NCI-H2107 treated with DMSO at 0.1 percent for 48 hours (cell line): Measurements from ENCODE around the gene SALL3.

Source experiments
- DNase-seq: peaks from one replicate; lab custom pipeline; 2025; ENCODE audit not compliant: unreplicated experiment; lab: John Stamatoyannopoulos, UW

The SALL3 gene

DNA sequence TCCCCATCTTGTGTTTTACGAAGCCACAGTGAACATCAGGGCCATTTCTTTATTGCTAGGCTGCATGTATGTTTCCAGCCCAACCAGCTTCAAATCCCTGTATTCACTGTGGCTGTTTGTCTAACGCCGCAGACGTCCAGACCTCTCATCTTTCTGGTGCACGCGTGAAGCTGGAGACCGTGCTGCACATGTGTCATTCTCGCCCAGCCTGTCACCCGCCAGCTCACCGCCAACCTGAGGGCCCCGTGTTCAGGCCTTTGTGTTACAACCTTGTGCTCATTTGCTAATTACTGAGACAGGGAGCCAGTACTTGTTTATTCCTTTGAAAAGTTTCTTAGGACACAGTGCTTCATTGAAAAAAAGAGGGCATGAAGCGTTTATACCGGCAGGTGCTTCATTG lies 21.4 kb downstream of the SALL3 start:
- peak; percentile 49 for DNase-seq

DNA sequence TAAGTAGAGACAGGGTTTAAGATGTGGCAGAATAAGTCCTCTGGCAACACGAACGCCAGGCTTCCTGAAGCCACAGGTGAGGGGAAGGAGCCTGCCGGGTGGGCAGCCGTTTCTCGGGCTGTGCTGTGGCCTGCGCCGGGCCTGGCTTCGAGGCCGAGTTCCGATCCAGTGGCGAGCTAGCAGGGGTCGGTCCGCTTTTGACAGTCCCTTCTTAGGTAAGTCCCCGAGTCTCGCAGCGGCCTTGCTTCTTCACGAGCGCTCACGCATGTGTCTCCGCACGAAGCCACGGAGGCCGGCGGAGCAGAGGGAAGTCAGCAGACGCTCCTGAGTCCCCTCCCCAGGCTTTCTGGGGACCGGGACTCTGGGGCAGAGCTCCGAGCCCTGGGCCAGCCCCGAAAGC lies 26.0 kb downstream of the SALL3 start:
- no peak for DNase-seq

DNA sequence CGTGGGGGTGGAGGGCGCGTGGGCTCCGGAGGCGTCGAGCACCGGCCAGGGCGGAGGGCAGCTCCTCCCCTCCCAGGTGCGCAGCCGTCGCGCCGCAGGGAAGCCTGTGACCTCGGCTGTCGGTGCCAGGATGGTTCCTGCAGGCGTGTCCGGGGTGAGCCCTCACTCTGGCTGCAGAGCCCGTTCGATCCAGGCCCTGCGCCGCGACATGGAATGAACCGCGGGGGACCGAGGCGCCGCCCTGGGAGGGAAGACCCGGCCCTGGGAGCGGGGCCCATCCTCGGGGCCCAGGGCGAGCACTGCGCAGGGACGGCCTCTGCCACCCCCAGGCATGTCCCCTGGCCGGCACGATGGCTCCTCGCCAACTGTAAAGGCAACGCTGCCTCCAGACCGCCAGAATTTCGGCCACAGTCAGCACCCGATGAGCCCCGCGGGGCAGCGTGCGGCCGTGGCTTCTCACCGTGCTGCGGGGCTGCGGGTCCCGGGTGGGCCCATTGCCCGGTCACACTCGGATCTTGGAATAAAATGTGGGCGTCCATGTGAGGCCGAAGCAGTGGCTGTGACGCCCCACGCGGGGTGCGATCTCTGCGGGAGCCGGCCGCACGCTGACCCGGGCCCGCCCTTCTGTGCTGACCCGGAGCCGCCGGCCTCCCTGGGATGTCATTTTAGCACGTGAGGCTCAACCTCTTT lies 26.6 kb downstream of the SALL3 start:
- DNase-seq, result no peak

GRCh38 chr18:79007440-79007839 lies 27.8 kb downstream of the SALL3 start:
- no peak for DNase-seq

DNA sequence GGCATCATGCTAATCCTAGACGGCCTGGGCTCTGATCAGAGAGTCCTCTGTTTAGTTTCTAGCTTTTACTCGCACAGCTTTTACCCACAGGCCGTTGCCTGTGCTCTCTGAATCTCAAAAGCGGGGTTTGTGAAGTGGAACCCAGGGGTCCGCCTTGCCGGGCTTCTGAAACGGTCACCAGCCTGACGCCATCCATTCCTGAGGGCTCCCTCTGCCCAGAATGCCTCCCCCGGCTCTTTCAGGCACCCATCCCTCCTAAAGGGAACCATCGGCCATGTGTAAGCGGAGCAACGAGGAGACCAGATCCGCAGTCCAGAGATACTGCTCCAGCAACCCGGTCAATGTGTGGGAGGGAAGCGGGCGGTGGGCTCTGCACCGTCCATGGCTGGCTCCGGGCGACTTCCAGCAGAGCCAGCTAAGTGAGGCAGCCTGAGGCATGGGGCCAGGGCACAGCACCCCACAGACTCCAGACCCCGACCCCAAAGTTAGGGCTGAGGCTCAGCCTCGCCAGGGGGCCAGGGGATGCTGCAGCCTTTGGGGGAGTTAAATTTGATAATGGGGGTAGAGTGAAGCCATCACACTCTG lies 28.8 kb downstream of the SALL3 start:
- DNase-seq, result no peak

DNA sequence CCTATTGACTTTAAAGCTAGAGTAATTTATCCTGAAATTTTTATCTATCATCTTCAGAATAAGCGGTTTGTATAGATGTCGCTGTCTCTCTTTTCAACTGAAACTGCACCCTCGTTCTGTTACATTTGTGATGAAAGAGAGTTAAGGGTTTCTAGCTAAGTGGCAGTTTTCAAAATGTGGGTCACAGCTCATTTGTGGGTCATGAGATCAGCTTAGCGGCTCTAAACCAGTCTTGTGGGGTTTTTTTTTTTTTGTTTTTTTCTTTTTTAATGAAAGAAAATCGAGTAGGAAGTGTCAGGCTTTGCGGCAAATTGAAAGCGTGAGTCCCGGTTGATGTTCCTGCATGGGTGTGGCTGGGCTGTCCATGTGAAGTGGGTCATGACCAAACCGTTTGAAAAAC lies 31.2 kb downstream of the SALL3 start:
- no peak for DNase-seq

- DNase-seq, result no peak
These were observed 31.8 kb downstream of the SALL3 start for GRCh38 chr18:79011300-79011870.

DNA sequence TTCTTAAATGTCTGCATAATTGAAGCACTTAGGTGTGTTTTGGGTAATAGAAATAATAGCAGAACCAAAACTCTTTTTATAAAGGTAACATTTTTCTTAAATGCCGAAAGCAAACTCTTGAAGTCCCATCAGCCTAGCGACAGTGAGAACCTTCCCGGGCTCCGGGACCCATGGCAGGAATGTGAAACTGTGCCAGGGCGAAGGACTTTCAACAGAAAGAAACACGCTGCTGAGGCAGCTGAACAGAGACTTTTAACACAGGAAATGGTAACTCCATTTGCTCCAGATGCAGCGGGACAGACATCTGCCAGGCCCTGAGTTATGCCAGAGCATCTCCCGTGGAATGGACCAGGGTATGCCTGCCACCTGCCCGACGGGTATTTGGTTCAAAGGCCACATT lies 34.3 kb downstream of the SALL3 start:
- DNase-seq, result no peak

DNA sequence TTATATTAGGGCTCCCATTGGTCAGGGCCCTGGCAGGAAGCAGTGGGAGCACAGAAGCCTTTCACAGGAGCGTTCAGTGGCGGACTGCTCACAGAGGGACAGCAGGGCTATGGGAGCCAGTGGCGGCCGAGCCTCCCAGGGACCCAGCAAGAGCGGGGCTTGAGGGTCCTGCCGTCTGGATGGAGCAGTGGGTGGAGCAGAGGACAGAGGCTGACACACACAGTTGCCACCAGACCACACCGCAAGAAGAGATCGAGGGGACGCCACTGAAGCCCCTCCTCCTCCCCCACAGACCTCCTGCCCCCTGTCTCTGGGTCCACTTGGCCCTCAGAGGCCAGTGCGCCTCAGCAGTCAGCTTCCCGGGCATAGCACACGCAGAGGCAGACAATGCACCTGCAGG lies 39.3 kb downstream of the SALL3 start:
- DNase-seq, result no peak

GRCh38 chr18:79019881-79020280 lies 40.3 kb downstream of the SALL3 start:
- no peak for DNase-seq

- no peak for DNase-seq
These were observed 43.0 kb downstream of the SALL3 start for GRCh38 chr18:79022603-79023002.

GRCh38 chr18:79026491-79026890 lies 46.9 kb downstream of the SALL3 start:
- no peak for DNase-seq

DNA sequence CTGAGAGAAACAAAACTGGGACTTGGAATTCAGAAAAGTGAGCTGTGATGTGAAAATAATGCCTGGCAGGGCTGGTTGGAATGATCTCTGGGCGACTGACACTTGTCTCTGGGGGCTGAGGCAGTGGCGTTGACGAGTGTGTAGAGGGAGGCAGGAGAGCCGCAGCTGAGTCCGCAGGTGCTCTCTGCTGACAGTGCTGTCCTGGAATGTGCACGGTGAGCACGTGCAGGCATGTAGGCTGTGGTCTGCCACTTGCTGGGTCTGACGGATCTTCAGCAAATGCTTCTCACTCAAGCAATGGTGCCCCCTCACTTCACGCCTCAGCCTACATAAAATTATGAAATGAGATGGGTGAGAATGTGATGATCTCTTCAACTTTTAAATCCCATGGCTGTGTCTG lies 51.1 kb downstream of the SALL3 start:
- DNase-seq, result no peak

DNA sequence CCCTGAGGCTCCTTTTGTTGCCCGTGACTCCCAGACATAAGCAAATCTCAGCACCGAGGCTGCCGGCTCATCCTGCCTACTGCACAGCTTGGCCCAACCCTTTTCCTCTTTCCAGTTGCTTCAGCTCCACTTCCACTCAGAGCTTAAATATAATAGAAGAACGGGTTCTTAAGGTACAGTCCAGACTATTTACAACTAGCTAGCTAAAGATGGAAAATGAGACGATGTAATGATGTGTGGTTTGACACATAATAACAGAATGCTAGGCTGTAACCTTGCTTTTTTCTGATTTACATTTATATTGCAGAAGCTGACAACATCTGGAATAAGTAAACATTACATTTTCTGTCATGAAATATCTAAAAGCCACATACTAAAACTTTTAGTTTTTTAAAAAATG lies 62.7 kb downstream of the SALL3 start:
- no peak for DNase-seq

- DNase-seq, result no peak
These were observed 63.7 kb downstream of the SALL3 start for GRCh38 chr18:79043288-79043687.

- DNase-seq, result no peak
These were observed 66.9 kb downstream of the SALL3 start for GRCh38 chr18:79046522-79046921.

- DNase-seq, result no peak
These were observed 68.1 kb downstream of the SALL3 start for GRCh38 chr18:79047556-79048244.

DNA sequence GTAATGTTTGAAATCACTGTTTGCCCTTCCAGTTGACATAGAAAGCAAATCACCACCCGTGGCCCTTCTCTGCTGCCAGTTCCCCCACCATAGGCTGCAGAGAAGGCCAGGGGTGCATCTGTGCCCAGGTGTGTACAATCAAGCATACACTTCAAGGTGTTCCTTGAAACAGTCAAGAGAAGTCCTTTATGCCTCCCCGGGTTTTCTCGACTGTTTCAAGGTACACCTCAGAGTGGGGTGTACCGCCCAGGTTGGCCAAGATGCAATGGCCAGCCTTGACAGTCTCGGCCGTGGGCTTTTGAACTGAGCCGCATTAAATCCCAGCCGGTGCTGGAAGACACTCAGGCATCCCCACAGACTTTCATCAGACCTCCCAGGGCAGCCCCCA lies 68.6 kb downstream of the SALL3 start:
- no peak for DNase-seq

DNA sequence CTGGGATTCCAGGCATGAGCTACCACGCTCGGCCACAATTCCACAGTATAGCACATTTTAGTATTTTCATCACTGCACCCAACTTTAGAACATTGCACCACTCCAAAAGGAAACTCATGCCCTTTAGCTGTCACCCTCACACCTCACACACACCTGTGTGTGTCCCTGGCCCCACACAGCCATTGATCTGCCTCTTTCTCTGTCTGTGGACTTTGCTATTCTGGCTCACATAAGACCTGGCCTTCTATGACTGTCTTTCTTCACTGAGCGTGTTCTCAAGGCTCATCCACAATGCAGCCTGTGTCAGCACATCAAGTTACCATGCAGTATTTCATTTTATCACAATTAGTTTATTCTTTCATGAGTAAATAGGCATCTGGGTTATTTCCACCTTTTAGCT lies 69.9 kb downstream of the SALL3 start:
- DNase-seq, result no peak
